A673 (cell line): ENCODE results near the gene STK10. TPM values are rescaled to one million over a fixed set of nuclear protein-coding genes. Genes with fewer than 3 reads are reported as not detected.

ENCODE experiments used
- BruUV-seq: library from RNA; stranded (reverse); fragments of 400-500 nt; replicated peaks from 2 replicates; lab custom pipeline; 2021; lab: Mats Ljungman, UMichigan
- CTCF ChIA-PET: fragments of 300-600 bp; sonication (Branson Sonifier 250); formaldehyde crosslinking; loops from one replicate; lab custom pipeline; 2022; ENCODE audit warnings: antibody characterized with exemption; lab: Charles Lee
- POLR2A ChIA-PET: fragments of 300-600 bp; sonication (Branson Sonifier 250); formaldehyde crosslinking; loops from one replicate; lab custom pipeline; 2022; ENCODE audit warnings: antibody characterized with exemption; ENCODE audit not compliant: low non-redundant PET; lab: Charles Lee
- DNase-seq: peaks from one replicate; pipeline ENCODE4 v3.0.0-alpha.2; 2015; ENCODE audit warnings: low spot score
- H3K27ac ChIP-seq: fragments of 200-600 bp; sonication (generic); 2 replicates; pipeline ENCODE4 v1.5.1; 2016; ENCODE audit warnings: mixed run types, low read depth, mild to moderate bottlenecking, mixed read lengths, antibody characterized with exemption, low read length; ENCODE audit not compliant: poor library complexity, severe bottlenecking
- H3K27me3 ChIP-seq: fragments of 200-600 bp; sonication (generic); replicated peaks from 2 replicates; pipeline ENCODE4 v1.6.1; 2017; ENCODE audit warnings: mixed run types, low read depth, mild to moderate bottlenecking, mixed read lengths, antibody characterized with exemption, low read length; ENCODE audit not compliant: insufficient read depth, poor library complexity
- H3K36me3 ChIP-seq: fragments of 200-600 bp; sonication (generic); 2 replicates; pipeline ENCODE4 v1.6.1; 2016; ENCODE audit warnings: mixed run types, mild to moderate bottlenecking, mixed read lengths, antibody characterized with exemption, low read length; ENCODE audit not compliant: insufficient read depth, poor library complexity, severe bottlenecking
- H3K4me1 ChIP-seq: fragments of 200-600 bp; sonication (generic); 2 replicates; pipeline ENCODE4 v1.6.1; 2017; ENCODE audit warnings: mixed run types, mild to moderate bottlenecking, mixed read lengths, antibody characterized with exemption, low read length; ENCODE audit not compliant: insufficient read depth, poor library complexity, severe bottlenecking
- H3K4me3 ChIP-seq: fragments of 200-600 bp; sonication (generic); 2 replicates; pipeline ENCODE4 v1.5.1; 2016; ENCODE audit warnings: low read depth, mixed run types, mild to moderate bottlenecking, mixed read lengths, low read length; ENCODE audit not compliant: poor library complexity, severe bottlenecking
- H3K9me3 ChIP-seq: fragments of 200-600 bp; sonication (generic); 2 replicates; pipeline ENCODE4 v1.6.1; 2016; ENCODE audit warnings: mixed run types, low read depth, mild to moderate bottlenecking, mixed read lengths, antibody characterized with exemption, low read length; ENCODE audit not compliant: poor library complexity, severe bottlenecking
- CTCF ChIP-seq: fragments of 300-800, 200-600 bp; sonication (generic); conservative IDR thresholded peaks from 2 replicates; pipeline ENCODE4 v1.5.1; 2017; ENCODE audit warnings: low read depth, mild to moderate bottlenecking, antibody characterized with exemption, low read length, moderate library complexity, mixed read lengths
- EZH2 ChIP-seq: fragments of 200-600 bp; sonication (generic); IDR thresholded peaks from 2 replicates; pipeline ENCODE4 v1.6.1; 2017; ENCODE audit warnings: borderline replicate concordance, low read depth, mild to moderate bottlenecking, mixed read lengths, antibody characterized with exemption, low read length; ENCODE audit not compliant: poor library complexity, severe bottlenecking
- intact Hi-C: fragments of 100-400 bp; cut with micrococcal nuclease; formaldehyde crosslinking; loops from one replicate; pipeline ENCODE4 v1.10.0; 2022; ENCODE audit not compliant: unreplicated experiment
- total RNA-seq: library from RNA; stranded (reverse); gene quantifications from 2 replicates; pipeline ENCODE4 v1.2.3, GENCODE V29; 2021

Gene STK10
- total RNA-seq, 1 experiment from 2014 or later: 3.8 TPM

DNA sequence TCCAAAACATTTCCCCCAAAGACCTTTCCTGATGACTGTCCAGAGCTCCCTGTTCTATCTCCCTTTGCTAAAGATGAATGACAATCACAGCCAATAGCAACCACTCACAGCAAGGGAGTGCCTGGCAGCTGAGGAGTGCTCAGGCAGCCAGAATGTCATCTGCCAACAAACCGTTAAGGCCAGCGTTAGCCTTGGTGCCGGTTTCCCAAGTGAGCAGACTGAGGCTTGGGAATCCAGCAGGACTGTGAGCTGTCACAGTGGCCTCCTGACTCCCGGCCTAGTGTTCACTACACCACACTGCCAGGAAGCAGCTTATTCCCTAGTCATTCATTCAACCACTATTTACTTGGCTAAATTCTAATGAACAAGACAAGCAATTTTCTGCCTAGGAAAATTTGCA lies 24.7 kb downstream of the STK10 start:
- H3K4me1 ChIP-seq: no peaks in the 10 kb centered on the region
- no TSS peak for BruUV-seq
- POLR2A ChIA-PET: no interaction called here
- intact Hi-C loops: no loop called here
- no peak for TF ChIP-seq EZH2
- TF ChIP-seq CTCF: no peak
- no peaks in the 10 kb centered on the region for H3K27me3 ChIP-seq
- no peak overlapping the region for H3K4me3 ChIP-seq
- no peak for DNase-seq
- no peak overlapping the region for H3K27ac ChIP-seq
- H3K9me3 ChIP-seq: no peaks in the 10 kb centered on the region
- CTCF ChIA-PET: no interaction called here
- no peaks in the 10 kb centered on the region for H3K36me3 ChIP-seq

- no peak overlapping the region for H3K27ac ChIP-seq
- ChIA-PET CTCF (no interaction called here), POLR2A (no interaction called here)
- TF ChIP-seq CTCF (no peak), EZH2 (no peak)
- no peak for DNase-seq
- no peaks in the 10 kb centered on the region for H3K4me1 ChIP-seq
- H3K9me3 ChIP-seq: no peaks in the 10 kb centered on the region
- no peaks in the 10 kb centered on the region for H3K27me3 ChIP-seq
- H3K4me3 ChIP-seq: no peak overlapping the region
- intact Hi-C loops: no loop called here
- BruUV-seq: no TSS peak
- H3K36me3 ChIP-seq: no peaks in the 10 kb centered on the region
Measured at GRCh38 chr5:172162987-172163343, 25.1 kb downstream of the STK10 start.

GRCh38 chr5:172162323-172162986 lies 25.6 kb downstream of the STK10 start:
- Histone ChIP-seq H3K9me3 (no peaks in the 10 kb centered on the region), H3K4me3 (no peak overlapping the region), H3K27me3 (no peaks in the 10 kb centered on the region), H3K27ac (no peak overlapping the region), H3K36me3 (no peaks in the 10 kb centered on the region), H3K4me1 (no peaks in the 10 kb centered on the region)
- TF ChIP-seq EZH2 (no peak), CTCF (no peak)
- DNase-seq: no peak
- POLR2A ChIA-PET: no interaction called here
- no TSS peak for BruUV-seq
- intact Hi-C loops: no loop called here
- CTCF ChIA-PET: no interaction called here
